Measurements from ENCODE around the gene TTC16. TPM values are rescaled to one million over a fixed set of nuclear protein-coding genes. Genes with fewer than 3 reads are reported as not detected.

Gene TTC16
- total RNA-seq, 1 donor from 2014 or later, result not detected

DNA sequence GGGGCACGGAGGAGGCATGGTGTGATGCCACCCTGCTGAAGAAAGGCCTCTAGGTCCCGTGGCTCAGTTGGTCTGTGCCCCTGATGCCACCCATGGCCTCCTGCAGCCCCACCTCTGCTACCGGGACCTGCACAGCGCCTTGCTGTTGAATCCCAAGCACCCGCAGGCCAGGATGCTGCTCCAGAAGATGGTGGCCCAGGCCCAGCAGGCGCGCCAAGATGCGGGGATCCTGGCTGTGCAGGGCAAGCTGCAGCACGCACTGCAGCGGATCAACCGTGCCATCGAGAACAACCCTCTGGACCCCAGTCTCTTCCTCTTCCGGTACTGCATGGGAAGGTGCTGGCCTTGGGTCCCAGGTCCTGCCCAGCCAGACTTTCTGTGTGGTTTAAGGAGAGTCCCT, 7.1 kb downstream of the TTC16 start:
- DNase-seq (ENCODE audit: low read depth), result no peak
- no peak overlapping the region for H3K4me3 ChIP-seq (ENCODE audit: low read depth, low read length)
- H3K36me3 ChIP-seq (ENCODE audit: control insufficient read depth, insufficient read depth, low read length), result no peaks in the 10 kb centered on the region
- FAIRE-seq, result no peak
- TF ChIP-seq, protein P1, sequence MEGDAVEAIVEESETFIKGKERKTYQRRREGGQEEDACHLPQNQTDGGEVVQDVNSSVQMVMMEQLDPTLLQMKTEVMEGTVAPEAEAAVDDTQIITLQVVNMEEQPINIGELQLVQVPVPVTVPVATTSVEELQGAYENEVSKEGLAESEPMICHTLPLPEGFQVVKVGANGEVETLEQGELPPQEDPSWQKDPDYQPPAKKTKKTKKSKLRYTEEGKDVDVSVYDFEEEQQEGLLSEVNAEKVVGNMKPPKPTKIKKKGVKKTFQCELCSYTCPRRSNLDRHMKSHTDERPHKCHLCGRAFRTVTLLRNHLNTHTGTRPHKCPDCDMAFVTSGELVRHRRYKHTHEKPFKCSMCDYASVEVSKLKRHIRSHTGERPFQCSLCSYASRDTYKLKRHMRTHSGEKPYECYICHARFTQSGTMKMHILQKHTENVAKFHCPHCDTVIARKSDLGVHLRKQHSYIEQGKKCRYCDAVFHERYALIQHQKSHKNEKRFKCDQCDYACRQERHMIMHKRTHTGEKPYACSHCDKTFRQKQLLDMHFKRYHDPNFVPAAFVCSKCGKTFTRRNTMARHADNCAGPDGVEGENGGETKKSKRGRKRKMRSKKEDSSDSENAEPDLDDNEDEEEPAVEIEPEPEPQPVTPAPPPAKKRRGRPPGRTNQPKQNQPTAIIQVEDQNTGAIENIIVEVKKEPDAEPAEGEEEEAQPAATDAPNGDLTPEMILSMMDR (IDR thresholded peaks at IDR 0.05; ENCODE audit: insufficient read depth, low read length, severe bottlenecking), result no peak
- no peaks in the 10 kb centered on the region for H3K27me3 ChIP-seq (ENCODE audit: control insufficient read depth, insufficient read depth, low read length)

DNA sequence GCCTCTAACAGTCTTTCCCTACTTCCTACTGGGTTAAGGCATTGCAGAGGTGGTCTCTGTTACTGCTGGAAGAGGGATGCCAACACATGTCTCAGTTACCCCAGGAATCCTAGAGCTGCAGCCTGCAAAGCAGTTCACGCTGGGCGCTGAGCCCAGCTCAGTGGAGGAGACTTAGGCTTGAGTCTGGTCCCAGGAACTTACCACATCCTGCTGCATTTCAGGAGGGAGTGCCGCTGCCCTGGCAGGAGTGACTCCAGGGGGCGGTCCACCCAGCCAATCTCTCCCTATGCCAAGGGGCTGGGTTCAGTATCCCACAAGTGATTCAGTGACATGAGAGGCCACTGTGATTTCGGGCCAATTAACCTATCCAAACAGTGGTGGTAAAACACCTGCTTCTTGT, 7.6 kb downstream of the TTC16 start:
- TF ChIP-seq, protein P1 (IDR thresholded peaks at IDR 0.05; ENCODE audit: insufficient read depth, low read length, severe bottlenecking), result no peak
- Histone ChIP-seq H3K4me3 (ENCODE audit: low read depth, low read length) (no peak overlapping the region), H3K27me3 (ENCODE audit: control insufficient read depth, insufficient read depth, low read length) (no peaks in the 10 kb centered on the region), H3K36me3 (ENCODE audit: control insufficient read depth, insufficient read depth, low read length) (no peaks in the 10 kb centered on the region)
- no peak for FAIRE-seq
- DNase-seq (ENCODE audit: low read depth), result peak; percentile 44

DNA sequence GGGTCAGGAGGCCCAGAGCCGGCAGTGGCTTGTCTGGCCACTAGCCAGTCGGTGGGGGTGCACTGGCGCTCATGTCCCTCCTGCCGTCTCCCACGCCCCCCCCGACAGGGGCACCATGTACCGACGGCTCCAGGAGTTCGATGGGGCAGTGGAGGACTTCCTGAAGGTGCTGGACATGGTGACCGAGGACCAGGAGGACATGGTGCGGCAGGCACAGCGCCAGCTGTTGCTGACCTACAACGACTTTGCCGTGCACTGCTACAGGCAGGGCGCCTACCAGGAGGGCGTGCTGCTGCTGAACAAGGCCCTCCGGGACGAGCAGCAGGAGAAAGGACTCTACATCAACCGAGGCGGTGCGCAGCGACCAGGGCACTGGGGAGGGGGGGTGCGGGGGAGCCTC, 8.1 kb downstream of the TTC16 start:
- H3K36me3 ChIP-seq (ENCODE audit: control insufficient read depth, insufficient read depth, low read length), result no peaks in the 10 kb centered on the region
- H3K27me3 ChIP-seq (ENCODE audit: control insufficient read depth, insufficient read depth, low read length), result no peaks in the 10 kb centered on the region
- TF ChIP-seq, protein P1 (IDR thresholded peaks at IDR 0.05; ENCODE audit: insufficient read depth, low read length, severe bottlenecking), result no peak
- no peak overlapping the region for H3K4me3 ChIP-seq (ENCODE audit: low read depth, low read length)
- DNase-seq (ENCODE audit: low read depth) (no peak), FAIRE-seq (no peak)

DNA sequence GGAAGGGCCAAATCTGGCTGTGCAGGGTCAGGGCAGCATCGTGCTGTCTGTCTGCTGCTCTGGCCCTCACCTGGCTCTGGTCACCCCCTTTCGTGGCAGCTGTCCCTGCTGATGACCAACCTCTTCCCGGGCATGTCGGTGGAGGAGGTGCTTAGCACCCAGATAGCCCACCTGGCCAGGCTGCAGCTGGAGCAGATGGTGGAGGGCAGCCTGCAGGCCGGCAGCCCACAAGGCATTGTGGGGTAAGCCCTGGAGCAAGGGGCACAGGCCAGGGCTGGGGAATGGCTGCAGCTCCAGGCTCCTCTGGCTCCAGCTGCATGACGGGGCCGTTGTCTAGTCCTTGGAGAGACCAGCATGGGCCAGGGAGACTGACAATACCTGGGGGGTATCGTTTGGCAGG, 11.0 kb downstream of the TTC16 start:
- H3K4me3 ChIP-seq (ENCODE audit: low read depth, low read length), result no peak overlapping the region
- no peaks in the 10 kb centered on the region for H3K27me3 ChIP-seq (ENCODE audit: control insufficient read depth, insufficient read depth, low read length)
- no peaks in the 10 kb centered on the region for H3K36me3 ChIP-seq (ENCODE audit: control insufficient read depth, insufficient read depth, low read length)
- DNase-seq (ENCODE audit: low read depth) (no peak), FAIRE-seq (no peak)
- TF ChIP-seq, protein P1 (IDR thresholded peaks at IDR 0.05; ENCODE audit: insufficient read depth, low read length, severe bottlenecking), result no peak

DNA sequence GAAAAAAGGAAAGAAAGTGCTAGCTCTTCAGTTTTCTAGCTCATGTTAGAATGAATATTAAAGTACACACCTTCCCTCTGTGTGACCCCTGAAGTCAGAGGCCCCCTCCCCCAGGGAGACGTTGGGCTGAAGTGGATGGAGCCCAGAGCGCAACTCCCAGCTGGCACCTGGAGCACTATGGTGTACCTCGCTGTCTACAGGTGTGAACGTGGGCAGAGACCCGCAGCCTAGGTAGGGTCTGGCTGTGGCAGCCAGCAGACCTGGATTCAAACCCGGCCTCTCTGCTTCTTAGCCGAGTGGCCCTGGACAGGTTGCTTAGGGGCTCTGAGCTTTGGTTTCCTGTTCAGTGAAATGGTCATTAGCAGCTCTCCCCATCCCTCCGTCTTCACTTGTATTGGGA, 12.9 kb downstream of the TTC16 start:
- Histone ChIP-seq H3K27me3 (ENCODE audit: control insufficient read depth, insufficient read depth, low read length) (no peaks in the 10 kb centered on the region), H3K4me3 (ENCODE audit: low read depth, low read length) (no peak overlapping the region), H3K36me3 (ENCODE audit: control insufficient read depth, insufficient read depth, low read length) (peaks cover 1% of the 10 kb centered on the region)
- no peak for FAIRE-seq
- DNase-seq (ENCODE audit: low read depth), result no peak
- TF ChIP-seq, protein P1 (IDR thresholded peaks at IDR 0.05; ENCODE audit: insufficient read depth, low read length, severe bottlenecking), result no peak

DNA sequence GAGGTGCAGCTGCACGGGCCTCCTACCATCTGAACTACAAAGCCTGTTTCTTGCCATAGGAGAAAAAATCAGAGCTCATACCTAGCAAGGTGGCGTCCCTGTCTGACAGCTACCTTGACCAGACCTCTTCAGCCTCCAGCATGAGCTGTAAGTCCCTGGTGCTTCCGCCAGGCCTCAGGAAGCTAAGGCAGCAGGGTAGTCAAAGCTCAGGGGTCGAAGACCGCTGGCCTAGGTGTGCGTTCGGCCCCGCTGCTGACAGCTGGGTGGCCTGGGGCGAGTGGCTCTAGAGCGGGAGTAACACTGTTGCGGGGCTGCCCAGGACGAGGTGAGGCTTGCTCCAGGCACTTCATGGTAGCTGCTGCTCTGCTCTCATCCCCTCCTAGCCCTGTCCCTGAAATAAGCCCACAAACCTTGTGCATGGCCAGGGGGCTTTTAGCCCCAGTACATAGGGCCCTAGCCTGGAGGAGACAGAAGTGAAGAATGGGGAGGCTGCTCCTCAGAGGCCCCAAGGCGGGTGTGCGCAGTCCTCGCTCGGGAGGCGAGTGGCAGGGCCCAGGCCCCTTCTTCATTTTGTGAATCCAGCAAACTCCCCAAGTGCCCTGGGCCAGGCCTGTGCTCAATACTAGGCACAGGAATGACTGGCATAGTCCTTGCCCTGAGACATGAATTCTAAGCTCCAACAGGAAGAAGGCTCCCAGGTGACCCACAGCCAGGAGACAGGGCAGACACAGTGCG, 13.8 kb downstream of the TTC16 start:
- FAIRE-seq, result no peak
- no peak for DNase-seq (ENCODE audit: low read depth)
- TF ChIP-seq, protein P1 (IDR thresholded peaks at IDR 0.05; ENCODE audit: insufficient read depth, low read length, severe bottlenecking), result no peak
- H3K27me3 ChIP-seq (ENCODE audit: control insufficient read depth, insufficient read depth, low read length), result no peaks in the 10 kb centered on the region
- H3K36me3 ChIP-seq (ENCODE audit: control insufficient read depth, insufficient read depth, low read length), result peaks cover 1% of the 10 kb centered on the region
- H3K4me3 ChIP-seq (ENCODE audit: low read depth, low read length), result no peak overlapping the region
